Activated naive CD8-positive, alpha-beta T cell (primary cell): ENCODE data around the gene ITPKC.

Experiments used
- H3K27ac Mint-ChIP-seq: one replicate; pipeline ENCODE4 v1.8.0; 2021; ENCODE audit warnings: mixed read lengths
- H3K27me3 Mint-ChIP-seq: one replicate; pipeline ENCODE4 v1.8.0; 2021; ENCODE audit warnings: mixed read lengths
- H3K36me3 Mint-ChIP-seq: one replicate; pipeline ENCODE4 v1.8.0; 2021; ENCODE audit warnings: mixed read lengths
- H3K4me1 Mint-ChIP-seq: one replicate; pipeline ENCODE4 v1.8.0; 2021; ENCODE audit warnings: low read depth, mixed read lengths
- H3K4me3 Mint-ChIP-seq: one replicate; pipeline ENCODE4 v1.8.0; 2021; ENCODE audit warnings: mild to moderate bottlenecking, mixed read lengths
- H3K9me3 Mint-ChIP-seq: one replicate; pipeline ENCODE4 v1.8.0; 2021; ENCODE audit warnings: low read depth, mixed read lengths

Gene ITPKC

DNA sequence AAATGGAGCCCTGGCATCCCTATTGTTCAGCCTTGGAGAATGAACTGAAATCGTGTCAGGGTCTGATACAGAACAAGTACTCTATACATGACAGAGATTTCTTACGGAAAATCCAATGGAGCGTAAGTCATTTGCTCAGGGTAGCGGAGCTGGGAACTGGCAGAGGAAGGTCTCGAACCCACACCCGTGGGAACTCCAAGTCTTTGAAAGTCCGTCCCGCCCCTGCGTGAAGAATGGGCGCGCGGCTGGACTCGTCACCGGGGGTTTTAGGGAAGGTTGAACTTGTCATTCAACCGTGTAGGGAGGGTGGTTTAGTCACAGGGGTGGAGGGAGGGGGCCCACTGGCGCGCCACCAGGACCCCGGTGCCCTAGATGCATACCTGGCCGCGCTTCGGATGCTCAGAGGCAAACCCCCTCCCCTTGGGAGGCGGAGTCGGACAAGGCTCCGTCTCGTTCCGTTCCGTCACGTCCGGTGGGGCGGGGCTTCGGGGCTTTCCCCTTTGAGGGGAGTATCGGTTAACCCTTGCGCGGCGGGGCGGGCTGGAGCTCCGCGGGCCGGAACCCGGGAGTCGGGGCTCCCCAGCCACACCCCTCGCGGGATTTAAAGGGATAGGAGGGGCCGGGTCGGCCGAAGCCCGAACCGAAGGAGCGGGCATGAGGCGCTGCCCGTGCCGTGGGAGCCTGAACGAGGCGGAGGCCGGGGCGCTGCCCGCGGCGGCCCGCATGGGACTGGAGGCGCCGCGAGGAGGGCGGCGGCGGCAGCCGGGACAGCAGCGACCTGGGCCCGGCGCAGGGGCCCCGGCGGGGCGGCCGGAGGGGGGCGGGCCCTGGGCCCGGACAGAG, at the start of gene ITPKC, which contains the start of gene COQ8B:
Gene ITPKC (plus strand): TSS at position 631 of the 843 bp plus-strand sequence. CDS start 24 bp downstream, at position 655.
Gene COQ8B (minus strand): TSS at position 405 of the 843 bp plus-strand sequence. CDS start 2,254 bp downstream, outside the sequence.
- H3K36me3 Mint-ChIP-seq = no peaks in the 10 kb centered on the region

GRCh38 chr19:40667602-40668001, 49.3 kb upstream of the ITPKC start:
- Mint-ChIP-seq H3K9me3 (peaks cover 5% of the 10 kb centered on the region), H3K4me3 (no peak overlapping the region), H3K27ac (no peak overlapping the region), H3K27me3 (no peaks in the 10 kb centered on the region), H3K36me3 (peaks cover 18% of the 10 kb centered on the region), H3K4me1 (peaks cover 11% of the 10 kb centered on the region)

More for the DNA sequence above, at the start of gene ITPKC, which contains the start of gene COQ8B:
- Mint-ChIP-seq H3K9me3 (no peaks in the 10 kb centered on the region), H3K27ac (peak within 1 kb of the TSS; percentile 96), H3K4me1 (peaks cover 58% of the 10 kb centered on the region), H3K4me3 (peak within 1 kb of the TSS; percentile 97), H3K27me3 (no peaks in the 10 kb centered on the region)

GRCh38 chr19:40668991-40669614, 47.8 kb upstream of the ITPKC start:
- peaks cover 5% of the 10 kb centered on the region for H3K4me1 Mint-ChIP-seq
- peaks cover 5% of the 10 kb centered on the region for H3K9me3 Mint-ChIP-seq

DNA sequence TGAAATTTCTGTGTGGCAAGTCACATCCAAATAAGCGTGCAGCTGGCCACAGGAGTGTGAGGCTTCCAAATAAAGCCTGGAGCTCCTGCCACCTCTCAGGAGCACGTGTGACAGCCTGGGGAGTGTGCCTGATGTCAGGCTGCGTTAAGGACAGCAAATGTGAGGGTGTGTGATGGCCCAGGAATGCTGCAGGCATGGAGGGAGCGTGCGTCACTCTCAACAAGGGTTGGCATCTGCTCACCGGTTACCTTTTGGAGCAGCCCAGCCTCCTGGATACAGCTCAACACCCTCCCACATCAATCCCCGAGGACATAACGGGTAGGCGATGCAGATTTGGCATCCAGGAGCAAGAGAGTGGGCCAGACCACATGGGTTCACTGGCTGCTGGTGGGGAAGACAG, 45.5 kb upstream of the ITPKC start:
- Mint-ChIP-seq H3K4me1 (peaks cover 2% of the 10 kb centered on the region), H3K36me3 (peaks cover 18% of the 10 kb centered on the region), H3K27ac (no peak overlapping the region), H3K9me3 (peaks cover 5% of the 10 kb centered on the region), H3K4me3 (no peak overlapping the region), H3K27me3 (no peaks in the 10 kb centered on the region)

More at GRCh38 chr19:40668991-40669614, 47.8 kb upstream of the ITPKC start:
- H3K4me3 Mint-ChIP-seq = no peak overlapping the region
- peaks cover 18% of the 10 kb centered on the region for H3K36me3 Mint-ChIP-seq
- H3K27me3 Mint-ChIP-seq = no peaks in the 10 kb centered on the region
- no peak overlapping the region for H3K27ac Mint-ChIP-seq

DNA sequence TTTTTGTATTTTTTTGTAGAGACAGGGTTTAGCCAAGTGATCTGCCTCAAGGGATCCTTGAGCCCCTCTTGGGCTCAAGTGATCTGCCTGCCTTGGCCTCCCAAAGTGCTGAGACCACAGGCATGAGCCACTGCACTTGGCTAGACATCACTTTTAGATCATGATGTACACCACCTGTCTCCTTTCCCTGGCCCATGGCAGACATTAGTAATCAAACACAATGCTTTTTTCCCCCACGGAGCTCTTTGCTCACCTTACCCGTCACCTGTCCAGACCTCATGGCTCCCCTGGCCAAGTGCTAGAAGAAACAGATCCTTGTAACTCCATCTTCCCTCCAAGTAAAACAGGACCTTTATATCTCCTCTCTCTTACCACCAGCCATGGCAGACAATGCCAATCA, 44.9 kb upstream of the ITPKC start:
- no peaks in the 10 kb centered on the region for H3K27me3 Mint-ChIP-seq
- peaks cover 5% of the 10 kb centered on the region for H3K9me3 Mint-ChIP-seq
- no peak overlapping the region for H3K27ac Mint-ChIP-seq
- no peaks in the 10 kb centered on the region for H3K4me1 Mint-ChIP-seq
- H3K36me3 Mint-ChIP-seq = peaks cover 18% of the 10 kb centered on the region
- H3K4me3 Mint-ChIP-seq = no peak overlapping the region

GRCh38 chr19:40672573-40673299, 44.2 kb upstream of the ITPKC start:
- Mint-ChIP-seq H3K27me3 (no peaks in the 10 kb centered on the region), H3K36me3 (peaks cover 20% of the 10 kb centered on the region), H3K4me3 (no peak overlapping the region), H3K4me1 (no peaks in the 10 kb centered on the region), H3K9me3 (peaks cover 5% of the 10 kb centered on the region), H3K27ac (no peak overlapping the region)

DNA sequence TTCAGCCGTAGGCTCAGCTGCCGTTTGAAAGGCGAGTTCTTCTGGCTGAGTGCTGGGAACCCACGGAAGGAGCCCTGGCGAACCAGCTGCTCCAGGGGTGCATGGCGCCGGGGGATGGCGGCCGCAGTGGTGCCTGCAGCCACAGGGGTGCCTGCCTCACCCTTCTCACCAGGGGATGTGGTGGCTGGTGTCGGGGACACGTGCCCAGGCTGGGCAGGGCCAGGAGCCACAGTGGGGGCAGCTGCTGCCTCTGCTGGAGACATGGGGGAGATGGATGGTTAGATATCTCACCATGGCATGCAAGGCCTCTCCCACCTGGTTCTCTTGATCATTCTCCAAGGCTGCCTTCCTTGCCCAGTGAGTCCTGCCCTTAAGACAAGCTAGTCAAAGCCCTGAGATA, 43.5 kb upstream of the ITPKC start:
- no peak overlapping the region for H3K27ac Mint-ChIP-seq
- H3K4me1 Mint-ChIP-seq = no peaks in the 10 kb centered on the region
- peaks cover 5% of the 10 kb centered on the region for H3K9me3 Mint-ChIP-seq
- no peaks in the 10 kb centered on the region for H3K27me3 Mint-ChIP-seq
- peaks cover 19% of the 10 kb centered on the region for H3K36me3 Mint-ChIP-seq
- no peak overlapping the region for H3K4me3 Mint-ChIP-seq

- Mint-ChIP-seq H3K9me3 (no peaks in the 10 kb centered on the region), H3K4me1 (no peaks in the 10 kb centered on the region), H3K36me3 (peaks cover 10% of the 10 kb centered on the region), H3K4me3 (no peak overlapping the region), H3K27me3 (no peaks in the 10 kb centered on the region), H3K27ac (no peak overlapping the region)
These were observed 42.6 kb upstream of the ITPKC start for GRCh38 chr19:40674291-40674690.

GRCh38 chr19:40677156-40677555, 39.8 kb upstream of the ITPKC start:
- no peaks in the 10 kb centered on the region for H3K9me3 Mint-ChIP-seq
- H3K27ac Mint-ChIP-seq = no peak overlapping the region
- H3K27me3 Mint-ChIP-seq = no peaks in the 10 kb centered on the region
- H3K36me3 Mint-ChIP-seq = peaks cover 3% of the 10 kb centered on the region
- H3K4me3 Mint-ChIP-seq = no peak overlapping the region
- no peaks in the 10 kb centered on the region for H3K4me1 Mint-ChIP-seq

DNA sequence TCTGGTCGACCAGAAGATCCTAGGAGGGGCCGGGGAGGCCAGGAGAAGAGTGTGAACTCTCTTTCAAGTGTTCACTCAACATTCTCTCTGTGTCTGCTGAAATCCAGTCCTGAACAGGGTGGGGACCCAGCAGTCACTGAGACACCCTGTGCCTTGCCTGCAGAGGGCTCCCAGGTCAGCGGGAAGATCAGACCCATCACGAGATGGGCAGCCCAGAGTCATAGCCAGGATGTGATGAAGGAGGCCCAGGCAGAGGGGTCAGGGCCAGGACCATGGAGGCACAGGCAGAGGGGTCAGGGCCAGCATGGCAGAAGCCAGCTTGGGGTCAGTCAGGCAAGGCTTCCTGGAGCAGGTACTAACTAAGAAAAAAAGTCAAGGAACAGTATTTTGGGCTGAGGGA, 35.9 kb upstream of the ITPKC start:
- Mint-ChIP-seq H3K27me3 (no peaks in the 10 kb centered on the region), H3K36me3 (peaks cover 8% of the 10 kb centered on the region), H3K4me3 (no peak overlapping the region), H3K4me1 (no peaks in the 10 kb centered on the region), H3K9me3 (no peaks in the 10 kb centered on the region), H3K27ac (no peak overlapping the region)

DNA sequence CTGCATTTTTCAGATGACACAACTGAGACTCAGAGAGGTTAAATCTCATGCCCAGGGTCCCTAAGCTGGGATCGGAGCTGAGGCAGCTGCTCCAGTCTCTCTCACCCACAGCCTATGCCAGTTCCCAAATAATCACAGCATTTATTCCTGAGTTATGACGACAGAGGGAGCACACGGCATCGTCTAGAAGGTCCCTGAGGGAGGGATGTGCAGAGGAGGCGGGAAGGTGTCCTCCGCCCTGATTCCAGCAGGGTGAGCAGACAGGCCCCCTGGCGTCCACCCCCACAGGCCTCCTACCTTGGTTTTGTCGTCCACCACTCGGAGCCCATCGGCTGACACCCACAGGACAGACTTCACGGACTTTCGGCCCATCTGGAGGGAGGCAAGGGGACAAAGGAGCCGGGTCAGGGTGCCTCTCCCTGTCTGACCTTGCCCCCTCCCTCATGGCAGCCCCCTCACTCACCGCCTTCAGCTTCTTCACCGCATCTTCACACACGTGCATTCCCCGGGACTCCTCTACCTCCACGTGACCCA, 34.4 kb upstream of the ITPKC start:
- H3K27ac Mint-ChIP-seq = no peak overlapping the region
- no peak overlapping the region for H3K4me3 Mint-ChIP-seq
- no peaks in the 10 kb centered on the region for H3K27me3 Mint-ChIP-seq
- no peaks in the 10 kb centered on the region for H3K9me3 Mint-ChIP-seq
- no peaks in the 10 kb centered on the region for H3K4me1 Mint-ChIP-seq
- peaks cover 10% of the 10 kb centered on the region for H3K36me3 Mint-ChIP-seq

- H3K27ac Mint-ChIP-seq = no peak overlapping the region
- peaks cover 7% of the 10 kb centered on the region for H3K36me3 Mint-ChIP-seq
- H3K4me1 Mint-ChIP-seq = no peaks in the 10 kb centered on the region
- no peak overlapping the region for H3K4me3 Mint-ChIP-seq
- no peaks in the 10 kb centered on the region for H3K9me3 Mint-ChIP-seq
- H3K27me3 Mint-ChIP-seq = no peaks in the 10 kb centered on the region
These were observed 33.5 kb upstream of the ITPKC start for GRCh38 chr19:40683437-40683836.

DNA sequence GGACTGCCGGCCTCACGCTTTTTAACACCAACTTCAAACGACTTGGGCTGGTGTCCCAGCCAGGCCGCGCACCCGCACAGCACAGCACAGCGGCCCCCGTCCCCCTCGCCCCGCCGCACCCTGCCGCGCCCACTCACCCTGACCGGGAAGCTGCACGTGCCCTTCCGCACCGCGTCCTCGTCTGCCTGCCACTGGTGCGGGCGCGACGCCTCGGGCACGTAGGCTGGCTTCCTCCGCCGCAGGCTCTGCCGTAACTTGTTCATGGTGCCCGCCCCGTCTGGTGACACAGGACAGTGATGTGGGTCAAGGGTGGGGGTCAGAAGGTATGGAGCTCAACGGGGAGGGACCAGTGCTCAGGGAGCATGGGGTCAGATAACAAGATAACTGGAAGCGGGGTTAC, 32.6 kb upstream of the ITPKC start:
- no peak overlapping the region for H3K27ac Mint-ChIP-seq
- H3K36me3 Mint-ChIP-seq = peaks cover 7% of the 10 kb centered on the region
- H3K4me1 Mint-ChIP-seq = no peaks in the 10 kb centered on the region
- H3K4me3 Mint-ChIP-seq = no peak overlapping the region
- H3K9me3 Mint-ChIP-seq = no peaks in the 10 kb centered on the region
- H3K27me3 Mint-ChIP-seq = no peaks in the 10 kb centered on the region

GRCh38 chr19:40685016-40685526, 31.8 kb upstream of the ITPKC start:
- Mint-ChIP-seq H3K9me3 (no peaks in the 10 kb centered on the region), H3K4me1 (no peaks in the 10 kb centered on the region), H3K36me3 (peaks cover 7% of the 10 kb centered on the region), H3K27me3 (no peaks in the 10 kb centered on the region), H3K27ac (no peak overlapping the region), H3K4me3 (no peak overlapping the region)
